ENCODE data around the gene CD40. TPM values are rescaled to one million over a fixed set of nuclear protein-coding genes. Genes with fewer than 3 reads are reported as not detected.

Gene CD40
- total RNA-seq, 1 donor from 2014 or later = 4.7 TPM

GRCh38 chr20:46169245-46170171 is 51.4 kb downstream of the CD40 start:
- Histone ChIP-seq H3K36me3 (ENCODE audit: control insufficient read depth, insufficient read depth, low read length) (no peaks in the 10 kb centered on the region), H3K27me3 (ENCODE audit: control insufficient read depth, insufficient read depth, low read length) (peaks cover 10% of the 10 kb centered on the region), H3K4me3 (ENCODE audit: low read depth, low read length) (no peak overlapping the region)
- peak; percentile 80 for FAIRE-seq
- TF ChIP-seq CTCF (IDR thresholded peaks at IDR 0.05; ENCODE audit: insufficient read depth, low read length, severe bottlenecking) = no peak
- DNase-seq (ENCODE audit: low read depth) = peak; percentile 58

- DNase-seq (ENCODE audit: low read depth) = no peak
- no peak for TF ChIP-seq CTCF (IDR thresholded peaks at IDR 0.05; ENCODE audit: insufficient read depth, low read length, severe bottlenecking)
- Histone ChIP-seq H3K4me3 (ENCODE audit: low read depth, low read length) (no peak overlapping the region), H3K36me3 (ENCODE audit: control insufficient read depth, insufficient read depth, low read length) (no peaks in the 10 kb centered on the region), H3K27me3 (ENCODE audit: control insufficient read depth, insufficient read depth, low read length) (peaks cover 16% of the 10 kb centered on the region)
- no peak for FAIRE-seq
These were observed 53.4 kb downstream of the CD40 start for GRCh38 chr20:46171476-46171875.

GRCh38 chr20:46171909-46172308 is 53.8 kb downstream of the CD40 start:
- no peaks in the 10 kb centered on the region for H3K36me3 ChIP-seq (ENCODE audit: control insufficient read depth, insufficient read depth, low read length)
- no peak overlapping the region for H3K4me3 ChIP-seq (ENCODE audit: low read depth, low read length)
- H3K27me3 ChIP-seq (ENCODE audit: control insufficient read depth, insufficient read depth, low read length) = peaks cover 16% of the 10 kb centered on the region
- TF ChIP-seq CTCF (IDR thresholded peaks at IDR 0.05; ENCODE audit: insufficient read depth, low read length, severe bottlenecking) = no peak
- FAIRE-seq (no peak), DNase-seq (ENCODE audit: low read depth) (no peak)

- DNase-seq (ENCODE audit: low read depth) (no peak), FAIRE-seq (no peak)
- no peaks in the 10 kb centered on the region for H3K36me3 ChIP-seq (ENCODE audit: control insufficient read depth, insufficient read depth, low read length)
- no peak overlapping the region for H3K4me3 ChIP-seq (ENCODE audit: low read depth, low read length)
- H3K27me3 ChIP-seq (ENCODE audit: control insufficient read depth, insufficient read depth, low read length) = peaks cover 16% of the 10 kb centered on the region
- no peak for TF ChIP-seq CTCF (IDR thresholded peaks at IDR 0.05; ENCODE audit: insufficient read depth, low read length, severe bottlenecking)
These were observed 54.3 kb downstream of the CD40 start for GRCh38 chr20:46172455-46172854.

GRCh38 chr20:46172961-46173536 is 54.9 kb downstream of the CD40 start:
- DNase-seq (ENCODE audit: low read depth) (no peak), FAIRE-seq (no peak)
- no peak for TF ChIP-seq CTCF (IDR thresholded peaks at IDR 0.05; ENCODE audit: insufficient read depth, low read length, severe bottlenecking)
- H3K36me3 ChIP-seq (ENCODE audit: control insufficient read depth, insufficient read depth, low read length) = no peaks in the 10 kb centered on the region
- H3K4me3 ChIP-seq (ENCODE audit: low read depth, low read length) = no peak overlapping the region
- H3K27me3 ChIP-seq (ENCODE audit: control insufficient read depth, insufficient read depth, low read length) = peaks cover 16% of the 10 kb centered on the region
